ENCODE data around the gene ARID3C.

DNA sequence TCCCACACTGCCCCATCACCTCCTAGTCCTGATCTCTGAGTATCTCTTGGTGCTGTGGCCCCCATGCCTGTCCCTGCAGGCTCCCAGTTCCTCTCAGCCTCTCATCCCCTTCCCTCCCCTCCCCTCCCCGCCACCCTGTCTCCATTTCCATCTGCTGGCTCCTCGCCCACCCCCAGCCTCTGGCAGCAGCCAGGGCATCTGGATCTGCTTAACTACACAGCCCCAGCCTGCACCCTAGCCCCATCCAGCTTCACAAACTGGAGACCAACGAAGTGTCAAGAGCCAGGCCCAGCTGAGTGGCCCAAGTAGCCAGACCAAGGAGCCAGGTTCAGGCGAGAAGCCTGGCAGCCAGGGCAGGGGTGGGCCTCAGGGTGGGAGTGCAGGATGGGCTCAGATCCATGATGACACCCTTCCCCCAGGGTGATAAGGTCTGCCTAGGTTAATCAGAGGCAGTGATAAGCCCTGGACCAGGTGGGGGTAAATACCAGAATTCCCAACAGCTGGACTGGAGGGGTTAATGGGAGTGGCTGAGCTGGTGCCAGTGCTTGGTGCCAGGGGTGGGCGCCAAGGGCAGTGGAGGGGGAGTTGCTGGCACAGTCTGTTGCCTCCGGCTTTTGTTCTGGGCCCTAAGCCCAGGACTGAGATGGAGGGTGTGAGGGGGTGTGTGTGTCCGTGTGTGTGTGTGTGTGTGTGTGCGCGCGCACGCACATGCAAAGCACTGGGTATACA is 25.6 kb upstream of the ARID3C start:
- TF ChIP-seq POLR2A (IDR thresholded peaks at IDR 0.05) (no peak), EP300 (IDR thresholded peaks at IDR 0.05) (no peak)
- TF ChIP-seq, protein P1, sequence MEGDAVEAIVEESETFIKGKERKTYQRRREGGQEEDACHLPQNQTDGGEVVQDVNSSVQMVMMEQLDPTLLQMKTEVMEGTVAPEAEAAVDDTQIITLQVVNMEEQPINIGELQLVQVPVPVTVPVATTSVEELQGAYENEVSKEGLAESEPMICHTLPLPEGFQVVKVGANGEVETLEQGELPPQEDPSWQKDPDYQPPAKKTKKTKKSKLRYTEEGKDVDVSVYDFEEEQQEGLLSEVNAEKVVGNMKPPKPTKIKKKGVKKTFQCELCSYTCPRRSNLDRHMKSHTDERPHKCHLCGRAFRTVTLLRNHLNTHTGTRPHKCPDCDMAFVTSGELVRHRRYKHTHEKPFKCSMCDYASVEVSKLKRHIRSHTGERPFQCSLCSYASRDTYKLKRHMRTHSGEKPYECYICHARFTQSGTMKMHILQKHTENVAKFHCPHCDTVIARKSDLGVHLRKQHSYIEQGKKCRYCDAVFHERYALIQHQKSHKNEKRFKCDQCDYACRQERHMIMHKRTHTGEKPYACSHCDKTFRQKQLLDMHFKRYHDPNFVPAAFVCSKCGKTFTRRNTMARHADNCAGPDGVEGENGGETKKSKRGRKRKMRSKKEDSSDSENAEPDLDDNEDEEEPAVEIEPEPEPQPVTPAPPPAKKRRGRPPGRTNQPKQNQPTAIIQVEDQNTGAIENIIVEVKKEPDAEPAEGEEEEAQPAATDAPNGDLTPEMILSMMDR (IDR thresholded peaks at IDR 0.05) = no peak

Measured in gastroesophageal sphincter (tissue), 3 donors.